Sigmoid colon (tissue), 7 donors: Measurements from ENCODE around the gene RAPSN. TPM values are rescaled to one million over a fixed set of nuclear protein-coding genes. Genes with fewer than 3 reads are reported as not detected.

Source experiments
- DNase-seq: peaks from one replicate; pipeline ENCODE4 v3.0.0-alpha.2; 2019
- H3K27ac ChIP-seq, 4 donors: fragments of 200-600 bp; sonication (generic); one replicate each; pipeline ENCODE4 v1.5.1; 2016 to 2019; ENCODE audit warnings: mild to moderate bottlenecking in 1 of 4
- H3K27me3 ChIP-seq, 3 donors: fragments of 200-600 bp; sonication (generic); one replicate each; pipeline ENCODE4 v1.5.1; 2019; ENCODE audit warnings: mild to moderate bottlenecking in 1 of 3
- H3K36me3 ChIP-seq, 4 donors: fragments of 200-600 bp; sonication (generic); one replicate each; pipeline ENCODE4 v1.5.1; 2016 to 2019
- H3K4me1 ChIP-seq, 4 donors: fragments of 200-600 bp; sonication (generic); one replicate each; pipeline ENCODE4 v1.5.1; 2017 to 2019
- H3K4me3 ChIP-seq, 4 donors: fragments of 200-600 bp; sonication (generic); one replicate each; pipeline ENCODE4 v1.5.1; 2017 to 2019; ENCODE audit warnings: mild to moderate bottlenecking in 2 of 4, moderate library complexity in 1 of 4
- H3K9me3 ChIP-seq, 4 donors: fragments of 200-600 bp in 3 of 4; sonication (generic) in 3 of 4; one replicate each; pipeline versions ENCODE4 v1.5.1 to v1.6.1; 2013 to 2019
- CTCF ChIP-seq, 4 experiments: fragments of 450-650 bp in 3 of 4; fragments of 200-600 bp in 1 of 4; IDR thresholded peaks; one replicate each; pipeline ENCODE4 v1.5.1; 2016 to 2019; ENCODE audit warnings: antibody characterized with exemption in 4 of 4, mild to moderate bottlenecking in 3 of 4, moderate library complexity in 2 of 4
- EP300 ChIP-seq, 4 donors: sonication (generic); formaldehyde crosslinking; IDR thresholded peaks; one replicate each; pipeline ENCODE4 v1.6.1; 2017; ENCODE audit warnings: antibody characterized with exemption in 4 of 4
- POLR2A ChIP-seq, 2 donors: fragments of 450-650 bp; IDR thresholded peaks; one replicate each; pipeline ENCODE4 v1.6.1; 2016; ENCODE audit warnings: antibody characterized with exemption in 2 of 2, mild to moderate bottlenecking in 2 of 2, moderate library complexity in 2 of 2
- POLR2AphosphoS5 ChIP-seq, 4 donors: sonication (generic); formaldehyde crosslinking; IDR thresholded peaks; one replicate each; pipeline ENCODE4 v1.6.1; 2017; ENCODE audit warnings: antibody characterized with exemption in 4 of 4
- WGBS, 2 donors: extraction: QIAGEN DNeasy Blood & Tissue Kit; methylation state at CpG; one replicate each; pipeline ENCODE4 v1.1.7; 2013; 5-methylcytosine and 5-hydroxymethylcytosine counted together
- intact Hi-C: fragments of 100-400 bp; cut with DNase I; formaldehyde crosslinking; loops from one replicate; pipeline ENCODE4 v1.15.1; 2023
- polyA plus RNA-seq, 3 donors: library from polyadenylated mRNA; stranded (reverse); fragments of 200-250 nt; gene quantifications; one replicate each; pipeline ENCODE4 v1.2.3, GENCODE V29; 2013
- total RNA-seq, 4 donors: library from RNA; depleted of rRNA; stranded (reverse); fragments of >200 nt; gene quantifications; one replicate each; pipeline ENCODE4 v1.1.0, GENCODE V29; 2016
- donor health status: healthy with polysubstance abuse.
- donor health status: Bipolar disorder and iron deficiency.
- donor health status: healthy.

Gene RAPSN
- total and polyA plus RNA-seq, 7 donors, result 0.27 to 0.61 (median 0.46) TPM; not detected in 3

- WGBS, 2 donors, result 13 to 49% methylated on average over 13 of the region's 13 CpGs
- peak; percentile 94 for DNase-seq
- H3K4me3 ChIP-seq, result no peak overlapping the region
- peaks cover 15 to 83% (median 47%) of the 10 kb centered on the region in 4 donors for H3K36me3 ChIP-seq
- TF ChIP-seq POLR2A (IDR thresholded peaks at IDR 0.05), result no peak
- no peak for TF ChIP-seq CTCF (IDR thresholded peaks at IDR 0.05)
- peak; percentile 13 to 60 (median 42) for TF ChIP-seq POLR2AphosphoS5 (IDR thresholded peaks at IDR 0.05)
- no peaks in the 10 kb centered on the region for H3K9me3 ChIP-seq
- intact Hi-C loops, result no loop called here
- peak overlapping the region; percentile 84 to 93 (median 90) for H3K27ac ChIP-seq
- H3K27me3 ChIP-seq, result no peaks in the 10 kb centered on the region
- H3K4me1 ChIP-seq, result peaks cover 0 to 50% (median 36%) of the 10 kb centered on the region in 4 donors
Observed at GRCh38 chr11:47415949-47416472, 32.9 kb downstream of the RAPSN start.

- Histone ChIP-seq H3K9me3 (no peaks in the 10 kb centered on the region), H3K36me3 (peaks cover 9 to 83% (median 43%) of the 10 kb centered on the region in 4 donors), H3K4me3 (no peak overlapping the region), H3K27ac (peak overlapping the region; percentile 84 to 93 (median 90)), H3K4me1 (peaks cover 0 to 57% (median 40%) of the 10 kb centered on the region in 4 donors), H3K27me3 (no peaks in the 10 kb centered on the region)
- intact Hi-C loops, result no loop called here
- TF ChIP-seq CTCF (IDR thresholded peaks at IDR 0.05) (no peak), POLR2AphosphoS5 (IDR thresholded peaks at IDR 0.05) (no peak), EP300 (IDR thresholded peaks at IDR 0.05) (no peak), POLR2A (IDR thresholded peaks at IDR 0.05) (no peak)
- DNase-seq, result no peak
- WGBS, 2 donors, result 88 to 90% methylated on average over 31 of the region's 31 CpGs
Observed at GRCh38 chr11:47415091-47415854, 33.7 kb downstream of the RAPSN start.

GRCh38 chr11:47414685-47415070 lies 34.3 kb downstream of the RAPSN start:
- peaks cover 3 to 79% (median 37%) of the 10 kb centered on the region in 4 donors for H3K36me3 ChIP-seq

DNA sequence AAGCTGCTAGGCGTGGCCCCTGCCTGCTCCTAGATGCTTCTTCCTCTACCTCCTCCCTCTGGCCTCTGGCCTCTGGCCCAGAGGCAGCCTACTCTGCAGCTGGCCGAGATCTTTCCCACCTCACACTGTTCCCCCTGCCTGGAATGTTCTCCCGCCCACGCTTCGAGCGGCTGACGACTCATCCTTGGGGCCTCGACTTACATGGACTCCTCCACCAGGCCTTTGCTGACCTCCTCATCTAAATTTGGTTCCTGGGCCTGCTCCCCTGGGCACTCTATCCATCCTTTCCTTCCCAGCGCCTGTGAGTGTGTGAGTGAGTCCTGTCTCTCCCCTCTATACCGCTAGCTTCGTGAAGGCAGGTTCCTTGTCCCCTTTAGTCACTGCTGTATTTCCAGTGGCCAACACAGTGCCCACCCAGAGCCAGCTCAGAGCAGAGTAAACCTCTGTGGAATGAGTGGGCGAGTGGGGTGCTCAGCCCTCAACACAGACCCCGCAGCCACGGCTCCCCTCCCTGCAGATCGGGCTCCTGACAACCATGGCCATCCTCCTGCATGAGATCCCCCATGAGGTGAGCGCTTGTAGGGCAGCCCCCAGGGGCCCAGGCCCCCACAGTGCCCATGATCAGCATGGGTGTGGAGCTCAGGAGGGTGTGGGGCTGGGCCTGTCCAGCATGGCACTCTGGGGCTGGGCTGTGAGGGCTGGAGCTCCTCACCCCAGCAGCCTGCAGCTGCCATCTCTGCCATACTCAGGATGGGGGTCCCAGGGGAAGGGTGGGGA lies 34.8 kb downstream of the RAPSN start:
- H3K27ac ChIP-seq, result peak overlapping the region; percentile 84 to 93 (median 90)
- WGBS, 2 donors, result 86 to 89% methylated on average over 16 of the region's 16 CpGs
- H3K9me3 ChIP-seq, result no peaks in the 10 kb centered on the region
- H3K36me3 ChIP-seq, result peaks cover 2 to 74% (median 34%) of the 10 kb centered on the region in 4 donors
- no peak overlapping the region for H3K4me3 ChIP-seq
- H3K27me3 ChIP-seq, result no peaks in the 10 kb centered on the region
- H3K4me1 ChIP-seq, result peaks cover 0 to 69% (median 52%) of the 10 kb centered on the region in 4 donors
- peak; percentile 81 for DNase-seq
- TF ChIP-seq CTCF (IDR thresholded peaks at IDR 0.05), result no peak
- TF ChIP-seq EP300 (IDR thresholded peaks at IDR 0.05), result no peak
- TF ChIP-seq POLR2A (IDR thresholded peaks at IDR 0.05), result no peak
- TF ChIP-seq POLR2AphosphoS5 (IDR thresholded peaks at IDR 0.05), result no peak
- intact Hi-C loops, result no loop called here

More at GRCh38 chr11:47414685-47415070, 34.3 kb downstream of the RAPSN start:
- peak; percentile 65 for DNase-seq
- Histone ChIP-seq H3K27me3 (no peaks in the 10 kb centered on the region), H3K4me3 (no peak overlapping the region), H3K27ac (peak overlapping the region; percentile 84 to 93 (median 90)), H3K9me3 (no peaks in the 10 kb centered on the region), H3K4me1 (peaks cover 0 to 63% (median 46%) of the 10 kb centered on the region in 4 donors)
- 88 to 89% methylated on average over 19 of the region's 19 CpGs for WGBS, 2 donors
- intact Hi-C loops, result no loop called here
- TF ChIP-seq CTCF (IDR thresholded peaks at IDR 0.05), result no peak
